T-helper 1 cell treated with Interleukin-12 subunit alpha and Interleukin-12 subunit beta and Interleukin-4 antibody, amounts not matched to agents 30 μg/mL and 1 μg/mL, for 36 hours (primary cell): Measurements from ENCODE around the gene RTP2.

Experiments
- H3K27ac Mint-ChIP-seq: one replicate; pipeline ENCODE4 v1.8.0; 2021; ENCODE audit warnings: mild to moderate bottlenecking, mixed read lengths
- H3K27me3 Mint-ChIP-seq: one replicate; pipeline ENCODE4 v1.8.0; 2021; ENCODE audit warnings: low read depth, mixed read lengths
- H3K36me3 Mint-ChIP-seq: one replicate; pipeline ENCODE4 v1.8.0; 2021; ENCODE audit warnings: low read depth, mixed read lengths
- H3K4me1 Mint-ChIP-seq: one replicate; pipeline ENCODE4 v1.8.0; 2021; ENCODE audit warnings: low read depth, mixed read lengths
- H3K4me3 Mint-ChIP-seq: one replicate; pipeline ENCODE4 v1.8.0; 2021; ENCODE audit warnings: mild to moderate bottlenecking, moderate library complexity, mixed read lengths
- H3K9me3 Mint-ChIP-seq: one replicate; pipeline ENCODE4 v1.8.0; 2021; ENCODE audit warnings: mixed read lengths

RTP2 gene

DNA sequence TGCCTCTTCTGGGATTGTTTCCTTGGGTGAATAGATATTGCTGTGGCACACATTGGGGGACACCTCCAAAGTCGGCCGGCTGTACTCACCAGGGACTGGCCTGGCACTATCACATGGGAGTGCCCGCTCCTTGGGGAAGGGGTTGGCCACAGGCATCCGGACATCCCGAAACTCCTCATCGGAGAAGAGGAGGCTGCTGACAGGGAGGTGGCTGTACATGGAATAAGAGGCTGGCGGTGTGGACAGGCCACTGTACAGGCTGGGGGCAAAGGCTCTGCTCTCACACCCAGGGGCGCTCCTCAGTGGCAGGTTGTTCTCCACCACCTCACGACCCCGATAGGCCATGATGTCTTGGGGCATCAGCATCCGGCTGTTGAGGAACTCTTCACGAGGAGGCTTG, 27.2 kb upstream of the RTP2 start:
- Mint-ChIP-seq H3K27me3 (no peaks in the 10 kb centered on the region), H3K36me3 (peaks cover 73% of the 10 kb centered on the region), H3K27ac (no peak overlapping the region), H3K4me3 (no peak overlapping the region), H3K4me1 (peaks cover 2% of the 10 kb centered on the region), H3K9me3 (no peaks in the 10 kb centered on the region)

DNA sequence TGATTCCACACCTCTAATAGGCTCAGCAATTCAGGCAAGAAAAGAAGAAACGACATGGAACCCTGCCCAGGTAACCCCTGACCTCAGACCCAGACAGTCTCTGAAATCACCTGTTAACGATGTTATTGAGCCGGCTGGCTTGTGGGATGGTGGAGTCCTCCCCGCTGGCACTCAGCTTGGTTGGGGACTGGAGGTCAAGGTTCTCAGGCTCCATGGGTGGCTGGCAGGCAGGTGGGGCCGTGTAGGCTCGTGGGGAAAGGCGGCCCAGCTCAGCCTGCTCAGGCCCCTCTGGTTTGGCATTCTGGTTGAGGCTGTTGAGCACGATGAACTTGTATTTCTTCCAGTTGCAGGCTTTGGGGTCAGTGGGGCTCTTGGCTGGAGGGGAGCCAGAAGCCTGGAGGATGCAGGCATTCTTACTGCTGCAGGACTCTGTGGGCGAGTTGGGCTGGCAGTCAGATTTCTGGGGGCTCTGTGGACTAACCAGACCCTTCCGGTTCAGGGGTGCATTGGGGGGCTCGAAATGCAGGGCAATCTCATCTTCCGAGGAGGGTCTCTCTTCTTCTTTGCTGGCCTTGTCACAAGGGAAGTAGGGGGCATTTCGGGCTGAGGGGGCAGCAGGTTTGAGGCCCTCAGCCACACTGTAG, 26.7 kb upstream of the RTP2 start:
- Mint-ChIP-seq H3K4me3 (no peak overlapping the region), H3K27me3 (no peaks in the 10 kb centered on the region), H3K4me1 (no peaks in the 10 kb centered on the region), H3K9me3 (no peaks in the 10 kb centered on the region), H3K36me3 (peaks cover 75% of the 10 kb centered on the region), H3K27ac (no peak overlapping the region)

DNA sequence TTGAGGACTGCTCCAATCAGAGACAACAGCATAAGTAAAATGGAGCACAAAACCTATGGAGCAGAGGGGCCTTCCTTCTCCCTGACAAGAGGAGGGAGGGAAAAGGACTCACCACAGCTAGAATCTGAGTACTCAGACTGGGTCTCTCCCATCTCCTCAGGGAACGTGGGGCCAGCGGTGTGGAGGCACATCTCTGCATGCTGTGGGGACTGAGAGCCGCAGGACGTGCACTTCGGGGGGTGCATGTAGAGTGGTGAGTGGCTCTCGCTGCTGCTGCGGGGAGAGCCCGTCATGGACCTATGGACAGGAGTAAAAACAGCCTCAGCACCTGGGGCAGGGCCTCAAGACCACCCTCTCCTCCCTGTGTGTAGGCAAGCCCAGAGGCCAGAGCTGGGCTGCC, 25.9 kb upstream of the RTP2 start:
- H3K9me3 Mint-ChIP-seq, result no peaks in the 10 kb centered on the region
- H3K27me3 Mint-ChIP-seq, result no peaks in the 10 kb centered on the region
- no peak overlapping the region for H3K27ac Mint-ChIP-seq
- H3K4me3 Mint-ChIP-seq, result no peak overlapping the region
- peaks cover 76% of the 10 kb centered on the region for H3K36me3 Mint-ChIP-seq
- H3K4me1 Mint-ChIP-seq, result no peaks in the 10 kb centered on the region

DNA sequence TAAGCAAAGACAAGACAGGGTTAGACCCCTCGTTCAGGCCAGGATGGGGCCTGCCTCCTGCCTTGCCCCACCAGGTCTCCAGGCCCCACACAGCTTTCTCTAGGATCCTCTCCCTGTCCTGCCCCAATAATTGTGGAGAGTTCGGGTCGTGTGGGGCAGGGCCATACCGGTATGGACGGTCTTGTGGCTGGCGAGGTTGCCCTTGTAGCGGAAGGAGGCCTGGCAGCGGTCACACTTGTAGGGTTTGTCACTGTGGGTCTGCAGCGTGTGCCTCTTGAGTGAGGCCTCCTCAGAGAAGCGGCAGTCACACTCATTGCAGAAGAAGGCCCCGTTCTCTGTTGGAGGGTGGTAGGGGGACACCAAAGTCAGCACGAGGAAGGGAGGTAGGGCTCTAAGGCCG, 24.2 kb upstream of the RTP2 start:
- Mint-ChIP-seq H3K4me3 (no peak overlapping the region), H3K36me3 (peaks cover 72% of the 10 kb centered on the region), H3K27me3 (no peaks in the 10 kb centered on the region), H3K9me3 (no peaks in the 10 kb centered on the region), H3K27ac (no peak overlapping the region), H3K4me1 (no peaks in the 10 kb centered on the region)

DNA sequence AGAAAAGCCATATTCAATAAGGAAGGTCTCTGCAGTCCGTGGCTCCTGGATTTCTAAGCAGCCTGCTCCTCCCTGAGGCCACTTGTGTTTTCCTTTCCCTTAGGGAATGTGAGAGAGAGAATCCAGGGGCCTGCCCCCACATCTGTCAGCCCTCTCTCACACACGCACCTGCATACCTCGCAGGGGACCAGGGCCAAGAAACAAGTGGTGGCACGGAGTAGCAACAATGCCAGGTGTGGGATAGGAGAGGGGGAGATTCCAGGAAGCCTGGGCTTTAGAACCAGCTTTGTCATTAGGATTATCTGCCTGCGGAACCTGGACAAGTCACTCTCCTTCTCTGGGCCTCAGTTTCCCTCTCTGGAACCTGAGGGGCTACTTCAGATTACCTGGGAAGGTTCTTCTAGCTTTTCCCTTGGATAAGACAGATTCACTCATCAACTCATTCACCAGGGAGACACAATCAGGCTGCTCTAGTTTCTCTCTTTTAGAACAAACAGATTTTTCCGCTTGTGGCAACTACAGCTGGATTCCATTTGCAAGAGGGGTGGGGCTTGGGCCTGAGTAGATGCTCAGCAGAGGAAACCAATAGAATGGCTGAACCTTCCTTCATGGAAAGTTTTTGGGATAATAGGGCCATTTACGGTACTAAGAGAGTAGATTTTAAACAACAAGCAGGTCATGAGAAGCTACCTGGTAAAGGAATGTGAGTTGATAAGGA, 23.5 kb upstream of the RTP2 start:
- Mint-ChIP-seq H3K4me3 (no peak overlapping the region), H3K36me3 (peaks cover 66% of the 10 kb centered on the region), H3K4me1 (no peaks in the 10 kb centered on the region), H3K27me3 (no peaks in the 10 kb centered on the region), H3K27ac (no peak overlapping the region), H3K9me3 (no peaks in the 10 kb centered on the region)

DNA sequence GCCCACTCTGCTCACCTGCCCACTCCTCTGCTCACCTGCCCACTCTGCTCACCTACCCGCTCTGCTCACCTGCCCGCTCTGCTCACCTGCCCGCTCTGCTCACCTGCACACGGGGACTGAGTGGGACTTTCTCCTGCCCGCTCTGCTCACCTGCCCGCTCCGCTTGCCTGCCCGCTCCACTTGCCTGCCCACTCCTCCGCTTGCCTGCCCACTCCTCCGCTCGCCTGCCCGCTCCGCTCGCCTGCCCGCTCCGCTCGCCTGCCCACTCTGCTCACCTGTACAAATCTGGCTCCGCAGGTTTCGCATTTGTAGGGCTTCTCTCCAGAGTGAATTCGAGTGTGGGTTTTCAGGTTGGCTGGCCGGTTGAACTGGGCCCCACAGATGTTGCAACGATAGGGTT, 22.9 kb upstream of the RTP2 start:
- Mint-ChIP-seq H3K27me3 (no peaks in the 10 kb centered on the region), H3K4me1 (no peaks in the 10 kb centered on the region), H3K4me3 (no peak overlapping the region), H3K27ac (no peak overlapping the region), H3K9me3 (no peaks in the 10 kb centered on the region), H3K36me3 (peaks cover 62% of the 10 kb centered on the region)

DNA sequence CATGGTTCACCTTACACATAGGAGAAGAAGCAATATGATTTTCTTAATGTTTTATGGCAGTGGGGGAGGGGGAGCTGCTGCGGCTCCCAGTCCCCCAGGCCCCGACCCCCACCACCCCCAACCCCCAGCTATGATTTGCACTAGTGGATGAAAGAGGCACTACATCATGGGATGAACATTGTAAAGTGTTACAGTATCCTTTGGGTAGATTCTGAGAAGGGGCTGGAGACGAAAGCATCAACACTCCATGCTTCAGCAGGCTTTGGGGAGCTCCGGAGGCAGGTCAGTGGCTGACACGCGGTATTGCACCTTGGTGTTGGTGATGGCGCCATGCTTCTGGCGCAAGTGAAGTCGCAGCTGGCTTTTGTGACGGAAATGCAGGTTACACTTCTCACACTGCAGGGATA, 19.9 kb upstream of the RTP2 start:
- Mint-ChIP-seq H3K27ac (no peak overlapping the region), H3K36me3 (peaks cover 38% of the 10 kb centered on the region), H3K9me3 (no peaks in the 10 kb centered on the region)

DNA sequence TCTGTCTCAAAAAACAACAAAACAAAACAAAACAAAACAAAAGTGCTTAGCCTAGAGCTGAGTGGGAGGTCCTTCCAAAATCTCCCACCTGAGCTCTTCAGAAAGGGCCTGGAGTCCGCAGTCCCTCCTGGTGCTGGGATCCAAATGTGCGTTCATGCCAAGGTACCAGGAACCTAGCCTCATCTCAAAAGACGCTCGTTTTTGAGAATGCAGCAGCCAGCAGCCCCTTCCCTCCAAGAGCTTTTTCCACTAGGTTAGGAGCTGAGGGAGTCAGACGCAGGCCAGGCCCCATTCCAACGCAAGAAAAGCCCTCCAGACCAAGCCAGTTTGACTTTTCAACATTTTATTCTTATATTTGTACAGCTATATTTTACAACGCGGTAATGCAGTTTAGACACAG, 18.7 kb upstream of the RTP2 start:
- Mint-ChIP-seq H3K27me3 (no peaks in the 10 kb centered on the region), H3K9me3 (no peaks in the 10 kb centered on the region), H3K36me3 (peaks cover 27% of the 10 kb centered on the region), H3K4me1 (no peaks in the 10 kb centered on the region), H3K27ac (no peak overlapping the region), H3K4me3 (no peak overlapping the region)

More for the DNA sequence above, 19.9 kb upstream of the RTP2 start:
- Mint-ChIP-seq H3K27me3 (no peaks in the 10 kb centered on the region), H3K4me3 (no peak overlapping the region), H3K4me1 (no peaks in the 10 kb centered on the region)

DNA sequence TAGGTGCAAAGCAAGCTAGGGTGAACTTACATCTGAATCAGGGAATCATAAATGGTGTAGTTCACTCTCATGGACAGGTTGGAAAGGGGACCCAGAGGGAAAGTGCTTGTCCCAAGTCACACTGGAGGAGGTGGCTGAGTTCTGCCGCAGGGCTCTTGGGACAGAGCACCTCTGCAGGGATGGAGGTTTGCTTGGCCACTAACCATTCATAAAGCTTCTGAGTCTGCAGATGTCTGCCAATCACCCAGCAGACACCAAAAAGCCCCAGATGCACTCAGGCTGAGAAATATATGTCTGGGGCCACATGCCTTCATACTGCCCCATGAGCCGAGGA, 17.9 kb upstream of the RTP2 start:
- Mint-ChIP-seq H3K9me3 (no peaks in the 10 kb centered on the region), H3K27ac (no peak overlapping the region), H3K4me3 (no peak overlapping the region), H3K4me1 (no peaks in the 10 kb centered on the region), H3K36me3 (peaks cover 21% of the 10 kb centered on the region), H3K27me3 (no peaks in the 10 kb centered on the region)

DNA sequence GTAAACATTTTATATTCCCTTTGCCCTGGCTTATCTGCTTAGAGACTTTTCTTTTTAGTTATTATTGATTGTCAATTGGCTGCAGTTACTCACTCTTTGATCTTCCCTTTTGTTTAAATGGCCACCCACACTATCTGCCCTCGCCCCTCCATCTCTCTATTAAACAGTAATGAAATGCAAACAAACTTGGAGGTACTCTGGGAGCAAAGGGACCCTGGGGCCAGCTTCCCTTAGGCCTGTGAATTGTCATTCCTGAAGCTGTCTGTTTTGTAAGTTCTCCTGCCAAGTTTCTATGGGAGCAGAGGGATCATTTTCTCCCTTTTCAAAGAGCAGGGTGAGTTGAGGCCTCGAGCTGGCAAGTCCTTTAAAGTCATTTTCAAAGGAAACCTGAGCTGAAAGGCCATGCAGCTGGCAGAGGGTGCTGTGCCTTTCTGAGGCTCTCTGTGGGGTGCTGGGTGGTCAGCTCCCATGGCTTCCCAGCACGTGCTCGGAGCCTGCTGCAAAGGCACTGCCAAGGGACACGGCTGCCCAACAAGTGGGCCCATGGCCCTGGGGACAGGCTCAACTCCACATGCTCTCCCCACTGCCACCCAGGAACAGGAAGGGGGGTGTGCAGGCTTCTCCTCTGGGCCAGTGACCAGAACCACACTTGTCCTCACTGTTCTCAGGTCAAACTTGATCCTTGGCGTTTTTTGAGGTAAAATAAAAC, 17.4 kb upstream of the RTP2 start:
- peaks cover 15% of the 10 kb centered on the region for H3K36me3 Mint-ChIP-seq
- no peak overlapping the region for H3K27ac Mint-ChIP-seq
- no peaks in the 10 kb centered on the region for H3K9me3 Mint-ChIP-seq
- H3K27me3 Mint-ChIP-seq, result no peaks in the 10 kb centered on the region
- H3K4me3 Mint-ChIP-seq, result no peak overlapping the region
- no peaks in the 10 kb centered on the region for H3K4me1 Mint-ChIP-seq

DNA sequence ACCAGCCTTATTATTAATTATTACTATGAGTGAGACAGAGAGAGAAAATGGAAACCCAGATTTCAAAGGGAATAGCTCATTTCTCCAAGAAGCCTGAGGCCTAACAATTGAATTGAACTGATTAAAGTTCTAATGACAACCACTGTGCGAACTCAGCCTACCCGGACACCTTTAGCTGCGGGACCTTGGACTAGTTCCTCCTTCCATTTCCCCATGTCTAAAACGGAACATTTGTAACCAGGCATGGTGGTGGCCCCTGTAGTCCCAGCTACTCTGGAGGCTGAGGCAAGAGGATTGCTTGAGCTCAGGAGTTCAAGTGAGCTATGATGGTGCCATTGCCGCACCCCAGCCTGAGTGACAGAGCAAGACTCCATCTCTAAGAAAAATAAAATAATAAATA, 16.4 kb upstream of the RTP2 start:
- Mint-ChIP-seq H3K4me3 (no peak overlapping the region), H3K36me3 (peaks cover 8% of the 10 kb centered on the region), H3K9me3 (no peaks in the 10 kb centered on the region)

DNA sequence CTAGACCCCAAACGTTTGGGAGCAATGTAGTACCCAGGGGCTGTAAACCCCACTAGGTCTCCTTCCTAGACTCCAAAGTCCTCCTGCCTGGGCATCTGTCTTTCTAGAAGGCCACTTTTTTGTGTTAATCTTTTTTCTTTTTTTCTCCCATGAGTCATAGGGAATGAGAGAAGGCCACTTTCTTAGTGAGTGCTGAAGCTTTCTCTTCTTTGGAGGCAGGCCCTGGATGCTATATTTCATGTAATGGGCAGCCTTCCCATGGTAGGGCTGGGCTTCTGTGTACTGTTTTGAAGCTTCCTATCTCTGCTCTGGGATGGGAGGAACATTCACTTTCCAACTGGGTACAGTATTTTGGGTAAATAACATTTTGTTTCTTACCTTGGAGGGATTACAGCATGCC, 15.2 kb upstream of the RTP2 start:
- H3K4me1 Mint-ChIP-seq, result peaks cover 13% of the 10 kb centered on the region
- H3K27ac Mint-ChIP-seq, result no peak overlapping the region
- peaks cover 5% of the 10 kb centered on the region for H3K36me3 Mint-ChIP-seq
- no peaks in the 10 kb centered on the region for H3K9me3 Mint-ChIP-seq
- no peak overlapping the region for H3K4me3 Mint-ChIP-seq
- H3K27me3 Mint-ChIP-seq, result no peaks in the 10 kb centered on the region

More for the DNA sequence above, 16.4 kb upstream of the RTP2 start:
- peaks cover 9% of the 10 kb centered on the region for H3K4me1 Mint-ChIP-seq
- no peak overlapping the region for H3K27ac Mint-ChIP-seq
- no peaks in the 10 kb centered on the region for H3K27me3 Mint-ChIP-seq

DNA sequence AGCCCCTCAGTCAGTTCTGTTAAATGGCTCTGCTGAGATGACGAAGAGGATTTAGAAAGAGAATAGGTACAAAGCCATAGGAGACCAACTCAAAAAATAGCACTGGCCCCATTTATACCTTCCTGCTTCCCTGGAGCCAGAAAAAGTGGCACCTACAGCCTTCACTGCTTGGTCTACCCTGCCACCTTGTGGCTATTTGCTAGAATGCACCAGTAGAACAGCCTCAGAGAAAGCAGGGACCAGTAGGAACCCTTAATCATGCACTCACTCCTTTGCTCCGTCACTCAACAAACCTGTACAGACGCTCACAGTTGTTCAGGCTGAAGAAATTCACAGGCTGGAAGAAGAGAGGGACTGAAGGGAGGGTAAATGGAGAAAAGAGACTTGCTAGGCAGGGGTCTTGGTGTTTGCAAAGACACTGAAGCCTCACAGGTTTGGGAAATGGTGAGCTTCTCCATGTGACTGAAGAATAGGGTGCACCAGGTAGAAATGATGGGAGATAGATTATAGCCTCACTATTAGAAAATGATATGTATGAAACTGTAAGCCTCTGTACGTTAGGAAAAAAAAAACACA, 12.1 kb upstream of the RTP2 start:
- H3K27me3 Mint-ChIP-seq, result no peaks in the 10 kb centered on the region
- H3K4me1 Mint-ChIP-seq, result peaks cover 13% of the 10 kb centered on the region

DNA sequence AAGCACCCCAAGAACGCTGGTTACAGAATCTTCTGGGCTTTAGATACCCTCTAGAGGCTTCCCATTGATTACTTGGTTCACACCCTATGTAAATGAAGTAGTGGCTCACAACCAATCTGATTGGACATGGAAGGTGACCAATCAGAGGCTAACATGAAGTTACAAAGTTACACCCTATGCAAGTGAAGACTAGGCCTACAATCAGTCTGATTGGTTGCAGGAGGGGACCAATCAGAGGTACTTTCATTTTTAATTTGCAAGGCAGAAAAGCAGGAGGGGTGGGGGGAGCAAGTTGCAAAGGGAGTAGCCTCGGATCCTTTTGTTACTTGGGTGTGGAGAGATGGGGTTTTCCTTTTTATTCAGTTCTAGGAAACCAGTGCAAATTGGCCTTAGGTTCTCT, 11.1 kb upstream of the RTP2 start:
- H3K27me3 Mint-ChIP-seq, result no peaks in the 10 kb centered on the region
- peaks cover 13% of the 10 kb centered on the region for H3K4me1 Mint-ChIP-seq
- H3K27ac Mint-ChIP-seq, result no peak overlapping the region
- no peaks in the 10 kb centered on the region for H3K36me3 Mint-ChIP-seq
- H3K4me3 Mint-ChIP-seq, result no peak overlapping the region
- no peaks in the 10 kb centered on the region for H3K9me3 Mint-ChIP-seq

More for the DNA sequence above, 12.1 kb upstream of the RTP2 start:
- no peak overlapping the region for H3K27ac Mint-ChIP-seq
- no peaks in the 10 kb centered on the region for H3K9me3 Mint-ChIP-seq
- no peaks in the 10 kb centered on the region for H3K36me3 Mint-ChIP-seq
- no peak overlapping the region for H3K4me3 Mint-ChIP-seq

DNA sequence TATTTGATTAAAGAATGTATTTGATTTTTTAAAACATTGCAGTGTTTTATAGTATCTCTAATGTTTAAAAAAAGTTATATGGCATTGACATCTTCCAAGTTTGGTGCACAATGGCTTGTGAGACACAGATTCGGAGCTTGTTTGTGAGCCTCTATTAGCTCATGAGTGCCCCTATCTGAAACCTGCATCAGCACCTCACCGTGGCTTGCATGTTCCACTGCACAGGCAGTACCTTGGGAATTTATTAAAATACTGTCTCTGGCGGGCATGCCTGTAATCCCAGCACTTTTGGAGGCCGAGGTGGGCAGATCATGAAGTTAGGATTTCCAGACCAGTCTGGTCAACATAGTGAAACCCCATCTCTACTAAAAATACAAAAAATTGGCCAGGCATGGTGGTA, 6.8 kb upstream of the RTP2 start:
- no peaks in the 10 kb centered on the region for H3K9me3 Mint-ChIP-seq
- peaks cover 3% of the 10 kb centered on the region for H3K27me3 Mint-ChIP-seq
- H3K27ac Mint-ChIP-seq, result no peak overlapping the region
- no peaks in the 10 kb centered on the region for H3K36me3 Mint-ChIP-seq
- peaks cover 8% of the 10 kb centered on the region for H3K4me1 Mint-ChIP-seq
- H3K4me3 Mint-ChIP-seq, result no peak overlapping the region
